Esophagus (tissue), 2 donors: Measurements from ENCODE around the gene MGST2. TPM values are rescaled to one million over a fixed set of nuclear protein-coding genes. Genes with fewer than 3 reads are reported as not detected.

Experiments used
- H3K27ac ChIP-seq, 2 donors: one replicate each; pipeline ENCODE4 v1.5.1; 2013; ENCODE audit warnings: low read depth in 2 of 2, mild to moderate bottlenecking in 2 of 2, inconsistent platforms in 1 of 2, low read length in 1 of 2, moderate library complexity in 1 of 2
- H3K27me3 ChIP-seq, 2 donors: one replicate each; pipeline ENCODE4 v1.6.1; 2013; ENCODE audit warnings: low read length in 2 of 2, control low read depth in 1 of 2, mild to moderate bottlenecking in 1 of 2; ENCODE audit not compliant: insufficient read depth in 2 of 2, control insufficient read depth in 1 of 2
- H3K36me3 ChIP-seq, 2 donors: one replicate each; pipeline ENCODE4 v1.6.1; 2013; ENCODE audit warnings: low read length in 1 of 2; ENCODE audit not compliant: control insufficient read depth in 2 of 2, insufficient read depth in 2 of 2
- H3K4me1 ChIP-seq, 2 donors: one replicate each; pipeline ENCODE4 v1.6.1; 2013; ENCODE audit warnings: low read length in 1 of 2; ENCODE audit not compliant: control insufficient read depth in 2 of 2, insufficient read depth in 2 of 2
- H3K4me3 ChIP-seq, 2 donors: one replicate each; pipeline ENCODE4 v1.5.1; 2013; ENCODE audit warnings: low read length in 2 of 2, mild to moderate bottlenecking in 2 of 2, low read depth in 1 of 2, moderate library complexity in 1 of 2
- H3K9me3 ChIP-seq, 2 donors: one replicate each; pipeline ENCODE4 v1.6.1; 2013; ENCODE audit warnings: mild to moderate bottlenecking in 2 of 2, low read depth in 1 of 2, low read length in 1 of 2, moderate library complexity in 1 of 2; ENCODE audit not compliant: control insufficient read depth in 2 of 2, insufficient read depth in 1 of 2
- WGBS, 2 donors: extraction: QIAGEN DNeasy Blood & Tissue Kit; methylation state at CpG; one replicate each; pipeline ENCODE4 v1.1.7; 2013; 5-methylcytosine and 5-hydroxymethylcytosine counted together
- polyA plus RNA-seq, 2 donors: library from polyadenylated mRNA; stranded (reverse); fragments of 200-250 nt; gene quantifications; one replicate each; pipeline ENCODE4 v1.2.3, GENCODE V29; 2013
- donor health status: healthy with polysubstance abuse.
- donor health status: Bipolar disorder and iron deficiency.

Gene MGST2
- polyA plus RNA-seq, 2 donors: 232 to 331 TPM

GRCh38 chr4:139736661-139737060, 71.0 kb downstream of the MGST2 start:
- Histone ChIP-seq H3K4me3 (no peak overlapping the region), H3K27ac (no peak overlapping the region), H3K9me3 (no peaks in the 10 kb centered on the region), H3K36me3 (no peaks in the 10 kb centered on the region), H3K4me1 (peaks cover 6 to 7% of the 10 kb centered on the region in 2 donors), H3K27me3 (no peaks in the 10 kb centered on the region)
- WGBS, 2 donors: 86 to 88% methylated on average over 2 of the region's 2 CpGs

DNA sequence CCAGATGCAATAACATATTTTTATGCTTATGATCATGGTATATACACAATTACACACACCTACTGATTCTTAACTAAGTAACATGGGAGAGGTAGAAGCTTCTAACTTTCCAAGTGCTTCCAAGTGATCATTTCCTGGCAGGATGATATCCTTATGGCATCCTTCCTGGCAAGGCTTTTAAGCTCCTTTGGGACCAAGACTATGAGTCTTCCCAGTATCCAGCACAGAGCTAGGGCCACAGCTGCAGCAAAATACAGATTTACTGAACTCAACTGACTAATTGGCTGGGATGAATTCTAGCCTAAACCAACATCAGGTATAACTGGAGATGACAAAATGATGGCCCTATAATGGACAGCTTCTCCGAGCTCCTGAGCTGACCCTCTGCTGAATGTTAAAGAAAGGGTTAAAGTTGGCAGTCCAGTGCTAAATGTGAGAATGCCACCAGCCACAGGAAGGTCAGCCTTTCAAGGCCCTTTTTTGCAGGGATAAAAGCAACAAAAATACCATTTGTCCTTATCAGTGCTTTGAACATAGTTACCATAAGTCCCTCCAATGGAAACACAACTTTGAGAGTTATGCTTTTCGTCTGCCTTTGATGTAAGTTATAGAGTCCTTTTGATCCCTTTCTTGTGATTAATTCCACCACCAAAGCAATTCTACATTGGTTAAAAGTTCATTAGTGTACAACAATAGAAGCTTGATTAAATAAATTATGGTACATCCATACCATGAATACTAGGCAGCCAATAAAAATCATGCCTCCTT, 73.4 kb downstream of the MGST2 start:
- 82 to 90% methylated on average over 2 of the region's 2 CpGs for WGBS, 2 donors
- Histone ChIP-seq H3K4me1 (peaks cover 6 to 7% of the 10 kb centered on the region in 2 donors), H3K36me3 (no peaks in the 10 kb centered on the region), H3K4me3 (no peak overlapping the region), H3K9me3 (no peaks in the 10 kb centered on the region), H3K27ac (peak overlapping the region in 1 of 2 donors; percentile 26), H3K27me3 (no peaks in the 10 kb centered on the region)

GRCh38 chr4:139740121-139740520, 74.5 kb downstream of the MGST2 start:
- H3K4me3 ChIP-seq: no peak overlapping the region
- no peaks in the 10 kb centered on the region for H3K9me3 ChIP-seq
- H3K4me1 ChIP-seq: peaks cover 6 to 7% of the 10 kb centered on the region in 2 donors
- H3K27ac ChIP-seq: peak overlapping the region; percentile 91 to 98
- H3K27me3 ChIP-seq: no peaks in the 10 kb centered on the region
- H3K36me3 ChIP-seq: no peaks in the 10 kb centered on the region
- 37 to 51% methylated on average over 5 of the region's 5 CpGs for WGBS, 2 donors

GRCh38 chr4:139740531-139741041, 75.0 kb downstream of the MGST2 start:
- no peaks in the 10 kb centered on the region for H3K27me3 ChIP-seq
- WGBS, 2 donors: 15 to 24% methylated on average over 10 of the region's 10 CpGs
- H3K9me3 ChIP-seq: no peaks in the 10 kb centered on the region
- peaks cover 6 to 7% of the 10 kb centered on the region in 2 donors for H3K4me1 ChIP-seq
- no peaks in the 10 kb centered on the region for H3K36me3 ChIP-seq
- peak overlapping the region; percentile 91 to 98 for H3K27ac ChIP-seq
- no peak overlapping the region for H3K4me3 ChIP-seq

GRCh38 chr4:139743027-139743426, 77.4 kb downstream of the MGST2 start:
- Histone ChIP-seq H3K36me3 (no peaks in the 10 kb centered on the region), H3K27ac (peak overlapping the region; percentile 71 to 79), H3K4me1 (peaks cover 6 to 7% of the 10 kb centered on the region in 2 donors), H3K4me3 (no peak overlapping the region), H3K9me3 (no peaks in the 10 kb centered on the region), H3K27me3 (no peaks in the 10 kb centered on the region)
- 61 to 64% methylated on average over 5 of the region's 5 CpGs for WGBS, 2 donors

GRCh38 chr4:139744232-139744631, 78.6 kb downstream of the MGST2 start:
- WGBS, 2 donors: 90 to 97% methylated on average over 1 of the region's 1 CpG
- H3K4me1 ChIP-seq: peaks cover 6 to 7% of the 10 kb centered on the region in 2 donors
- no peaks in the 10 kb centered on the region for H3K36me3 ChIP-seq
- no peaks in the 10 kb centered on the region for H3K9me3 ChIP-seq
- no peak overlapping the region for H3K4me3 ChIP-seq
- H3K27me3 ChIP-seq: no peaks in the 10 kb centered on the region
- H3K27ac ChIP-seq: no peak overlapping the region

DNA sequence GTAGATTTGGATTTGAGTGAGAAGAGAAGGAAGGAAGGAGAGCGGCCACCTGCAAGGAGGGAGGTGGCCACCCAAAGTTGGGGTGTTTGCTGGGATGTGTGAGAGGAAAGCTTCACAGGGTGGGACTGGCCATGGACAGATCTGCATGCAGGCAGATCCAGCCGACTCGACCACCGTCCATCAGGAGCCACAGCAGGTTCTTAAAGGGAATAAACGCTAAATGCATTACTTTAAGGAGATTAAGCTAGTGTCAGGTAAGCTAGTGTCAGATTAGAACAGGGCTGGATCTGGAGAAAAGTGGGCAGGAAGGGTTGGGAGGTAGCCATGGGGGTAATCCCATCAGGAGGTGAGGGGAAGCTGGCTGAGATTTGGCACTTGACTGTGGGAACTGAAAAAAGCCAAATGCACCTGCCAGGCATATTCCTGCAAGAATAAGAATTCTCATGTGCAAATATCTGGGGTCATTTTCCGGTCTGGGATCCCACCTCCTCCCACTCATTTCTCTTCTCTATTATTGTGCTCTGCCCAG, 79.6 kb downstream of the MGST2 start:
- H3K4me1 ChIP-seq: peaks cover 2 to 3% of the 10 kb centered on the region in 2 donors
- H3K27me3 ChIP-seq: no peaks in the 10 kb centered on the region
- H3K4me3 ChIP-seq: no peak overlapping the region
- H3K27ac ChIP-seq: no peak overlapping the region
- no peaks in the 10 kb centered on the region for H3K36me3 ChIP-seq
- 94% methylated on average over 6 of the region's 6 CpGs for WGBS, 2 donors
- H3K9me3 ChIP-seq: no peaks in the 10 kb centered on the region

DNA sequence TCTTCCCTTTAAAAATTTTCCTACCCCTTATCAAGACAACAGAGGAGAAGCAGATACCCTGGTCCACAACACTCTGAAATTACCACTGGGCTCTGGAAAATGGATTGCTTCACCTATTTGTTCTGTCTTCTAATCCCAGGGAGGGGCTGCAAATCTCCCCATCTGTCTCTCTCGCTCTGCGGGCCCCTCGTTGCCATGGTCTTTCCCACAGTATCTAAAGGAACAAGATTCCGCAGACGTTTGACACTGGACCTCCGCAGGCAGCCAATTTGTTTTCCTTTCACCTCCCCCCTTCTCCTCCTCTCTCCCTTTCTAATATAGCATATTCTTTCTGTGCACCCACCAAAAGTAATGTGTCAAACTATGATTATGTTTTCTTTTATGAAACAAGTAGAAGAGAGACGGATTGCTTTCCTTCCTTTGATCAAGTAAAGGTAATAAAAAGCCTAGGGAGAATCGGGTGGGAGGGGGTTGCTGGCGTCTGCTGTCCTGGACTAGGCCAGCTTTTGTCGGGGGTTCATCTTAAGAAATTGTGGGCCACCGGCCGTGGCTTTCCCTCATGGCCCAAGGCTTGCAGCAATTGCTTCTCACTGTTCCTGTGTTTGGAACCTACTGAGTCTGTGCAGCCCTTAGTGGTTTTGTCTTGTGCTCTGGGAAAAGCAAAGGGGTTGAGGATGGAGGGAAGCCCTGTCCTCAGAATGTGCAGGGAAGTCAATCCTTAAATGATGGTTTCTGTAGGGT, 81.0 kb downstream of the MGST2 start:
- WGBS, 2 donors: 82 to 83% methylated on average over 12 of the region's 12 CpGs
- H3K4me1 ChIP-seq: no peaks in the 10 kb centered on the region
- no peaks in the 10 kb centered on the region for H3K27me3 ChIP-seq
- no peak overlapping the region for H3K4me3 ChIP-seq
- H3K36me3 ChIP-seq: no peaks in the 10 kb centered on the region
- H3K9me3 ChIP-seq: no peaks in the 10 kb centered on the region
- no peak overlapping the region for H3K27ac ChIP-seq

GRCh38 chr4:139749338-139749737, 83.7 kb downstream of the MGST2 start:
- WGBS, 2 donors: 78 to 83% methylated on average over 6 of the region's 6 CpGs
- Histone ChIP-seq H3K27ac (no peak overlapping the region), H3K4me3 (no peak overlapping the region), H3K27me3 (no peaks in the 10 kb centered on the region), H3K36me3 (no peaks in the 10 kb centered on the region), H3K9me3 (no peaks in the 10 kb centered on the region), H3K4me1 (no peaks in the 10 kb centered on the region)
